WTC11 (cell line): ENCODE measurements around the gene EEFSEC. TPM values are rescaled to one million over a fixed set of nuclear protein-coding genes. Genes with fewer than 3 reads are reported as not detected.

ENCODE experiments used
- ATAC-seq: fragments of 200-7000 bp; cut with Tn5 transposase; 2 replicates; pipeline ENCODE4 v1.10.0; 2021; ENCODE audit warnings: mild to moderate bottlenecking, moderate library complexity
- CTCF ChIA-PET: fragments of 300-600 bp; sonication (Branson Sonifier 250); formaldehyde crosslinking; loops from one replicate; lab custom pipeline; 2021; ENCODE audit warnings: antibody characterized with exemption; lab: Charles Lee
- POLR2A ChIA-PET: fragments of 350-600 bp; sonication (Branson Sonifier 250); formaldehyde crosslinking; loops from one replicate; lab custom pipeline; 2021; ENCODE audit warnings: antibody characterized with exemption; lab: Charles Lee
- DNase-seq: peaks from one replicate; pipeline ENCODE4 v3.0.0; 2021; ENCODE audit warnings: low spot score
- H3K27ac Mint-ChIP-seq: 2 replicates; pipeline ENCODE4 v1.8.0; 2021; ENCODE audit warnings: mixed read lengths
- H3K27me3 Mint-ChIP-seq: 2 replicates; pipeline ENCODE4 v1.8.0; 2021; ENCODE audit warnings: low read depth, mild to moderate bottlenecking, moderate library complexity, mixed read lengths
- H3K36me3 Mint-ChIP-seq: 2 replicates; pipeline ENCODE4 v1.8.0; 2021; ENCODE audit warnings: mixed read lengths
- H3K4me1 Mint-ChIP-seq: 2 replicates; pipeline ENCODE4 v1.8.0; 2022; ENCODE audit warnings: mixed read lengths
- H3K4me3 Mint-ChIP-seq: 2 replicates; pipeline ENCODE4 v1.8.0; 2021; ENCODE audit warnings: mild to moderate bottlenecking, moderate library complexity, mixed read lengths
- H3K9me3 Mint-ChIP-seq: 2 replicates; pipeline ENCODE4 v1.8.0; 2021; ENCODE audit warnings: mixed read lengths
- ATF1 ChIP-seq: sonication (generic); formaldehyde crosslinking; IDR thresholded peaks from 2 replicates; pipeline ENCODE4 v1.8.1; 2023; ENCODE audit warnings: mild to moderate bottlenecking, moderate library complexity, missing genetic modification reagents
- CBFB ChIP-seq: sonication (generic); formaldehyde crosslinking; IDR thresholded peaks from 2 replicates; pipeline ENCODE4 v1.8.1; 2022; ENCODE audit warnings: mild to moderate bottlenecking, low read depth, missing genetic modification reagents
- CREM ChIP-seq: sonication (generic); formaldehyde crosslinking; IDR thresholded peaks from 2 replicates; pipeline ENCODE4 v1.8.1; 2022; ENCODE audit warnings: mild to moderate bottlenecking, missing genetic modification reagents, moderate library complexity
- E2F5 ChIP-seq: sonication (generic); formaldehyde crosslinking; IDR thresholded peaks from 2 replicates; pipeline ENCODE4 v1.8.1; 2022; ENCODE audit warnings: mild to moderate bottlenecking, moderate library complexity, missing genetic modification reagents
- ESRRA ChIP-seq: sonication (generic); formaldehyde crosslinking; IDR thresholded peaks from 2 replicates; pipeline ENCODE4 v1.8.1; 2022; ENCODE audit warnings: mild to moderate bottlenecking, missing genetic modification reagents, borderline replicate concordance
- FOXP1 ChIP-seq: sonication (generic); formaldehyde crosslinking; IDR thresholded peaks from 2 replicates; pipeline ENCODE4 v1.8.0; 2022; ENCODE audit warnings: missing genetic modification reagents, mild to moderate bottlenecking, moderate library complexity, borderline replicate concordance
- FOXP4 ChIP-seq: sonication (generic); formaldehyde crosslinking; IDR thresholded peaks from 2 replicates; pipeline ENCODE4 v1.8.0; 2022; ENCODE audit warnings: mild to moderate bottlenecking, missing genetic modification reagents
- GTF2I ChIP-seq: fragments of 250-450 bp; sonication (Bioruptor Pico); conservative IDR thresholded peaks from 2 replicates; pipeline ENCODE4 v1.4.0; 2021; ENCODE audit warnings: mild to moderate bottlenecking
- HMGA2 ChIP-seq: fragments of 250-450 bp; sonication (Bioruptor Pico); IDR thresholded peaks from 2 replicates; pipeline ENCODE4 v1.4.0; 2021; ENCODE audit warnings: mild to moderate bottlenecking, moderate library complexity
- HMGXB4 ChIP-seq: sonication (generic); formaldehyde crosslinking; IDR thresholded peaks from 2 replicates; pipeline ENCODE4 v1.8.1; 2023; ENCODE audit warnings: mild to moderate bottlenecking, moderate library complexity, missing genetic modification reagents
- KAT7 ChIP-seq: sonication (generic); formaldehyde crosslinking; IDR thresholded peaks from 2 replicates; pipeline ENCODE4 v1.8.1; 2023; ENCODE audit warnings: missing genetic modification reagents, mild to moderate bottlenecking, borderline replicate concordance
- MAX ChIP-seq: sonication (generic); formaldehyde crosslinking; IDR thresholded peaks from 2 replicates; pipeline ENCODE4 v1.8.0; 2022; ENCODE audit warnings: mild to moderate bottlenecking, missing genetic modification reagents
- NR1H2 ChIP-seq: sonication (generic); formaldehyde crosslinking; IDR thresholded peaks from 2 replicates; pipeline ENCODE4 v1.9.0; 2021; ENCODE audit warnings: mild to moderate bottlenecking, moderate library complexity, missing genetic modification reagents
- PRDM15 ChIP-seq: sonication (generic); formaldehyde crosslinking; IDR thresholded peaks from 2 replicates; pipeline ENCODE4 v1.8.0; 2022; ENCODE audit warnings: missing genetic modification reagents
- RORB ChIP-seq: fragments of 250-450 bp; sonication (Bioruptor Pico); IDR thresholded peaks from 2 replicates; pipeline ENCODE4 v1.9.0; 2021; ENCODE audit warnings: mild to moderate bottlenecking
- USF1 ChIP-seq: sonication (generic); formaldehyde crosslinking; IDR thresholded peaks from 2 replicates; pipeline ENCODE4 v1.8.0; 2022; ENCODE audit warnings: mild to moderate bottlenecking, missing genetic modification reagents
- ZNF219 ChIP-seq: sonication (generic); formaldehyde crosslinking; IDR thresholded peaks from 2 replicates; pipeline ENCODE4 v1.8.0; 2023; ENCODE audit warnings: missing genetic modification reagents, mild to moderate bottlenecking, borderline replicate concordance
- ZNF423 ChIP-seq: fragments of 250-450 bp; sonication (Bioruptor Pico); IDR thresholded peaks from 2 replicates; pipeline ENCODE4 v2.1.2; 2022; ENCODE audit warnings: mild to moderate bottlenecking, moderate library complexity
- ZNF671 ChIP-seq: fragments of 250-450 bp; sonication (Bioruptor Pico); IDR thresholded peaks from 2 replicates; pipeline ENCODE4 v1.8.0; 2021; ENCODE audit warnings: mild to moderate bottlenecking
- total RNA-seq: library from RNA; stranded (reverse); gene quantifications from 3 replicates; pipeline ENCODE4 v1.2.3, GENCODE V29; 2021

The EEFSEC gene
- total RNA-seq, 1 experiment from 2014 or later = 13.7 TPM

- Mint-ChIP-seq H3K4me1 (peaks cover 17% of the 10 kb centered on the region), H3K4me3 (no peak overlapping the region), H3K27me3 (peaks cover 46% of the 10 kb centered on the region), H3K36me3 (no peaks in the 10 kb centered on the region), H3K27ac (no peak overlapping the region), H3K9me3 (no peaks in the 10 kb centered on the region)
- DNase-seq = no peak
- no peak for ATAC-seq
- POLR2A ChIA-PET = no interaction called here
- TF ChIP-seq NR1H2 (CRISPR knock-in tag) = no peak
- TF ChIP-seq FOXP1 (CRISPR knock-in tag) = 0 out of 2 replicates have a peak, but pooled peaks have one; percentile 16
- no peak for TF ChIP-seq CBFB (CRISPR knock-in tag)
- no peak for TF ChIP-seq PRDM15
- TF ChIP-seq USF1 (CRISPR knock-in tag) = no peak
- CTCF ChIA-PET = interaction anchor here (0.5 to 5.6 kb wide), 20 partner anchors 13 to 419 kb away, joined by 3 to 54 read pairs (median 5); no protein-coding TSS in a partner anchor
These were observed 272.0 kb downstream of the EEFSEC start for GRCh38 chr3:128425142-128425845.

GRCh38 chr3:128425846-128426127 lies 272.5 kb downstream of the EEFSEC start:
- Mint-ChIP-seq H3K9me3 (no peaks in the 10 kb centered on the region), H3K27ac (no peak overlapping the region), H3K27me3 (peaks cover 51% of the 10 kb centered on the region)

GRCh38 chr3:128426128-128426921 lies 273.0 kb downstream of the EEFSEC start:
- ChIA-PET POLR2A (no interaction called here), CTCF (interaction anchor here (0.5 to 5.6 kb wide), 21 partner anchors 12 to 420 kb away, joined by 3 to 54 read pairs (median 5); no protein-coding TSS in a partner anchor)
- H3K27me3 Mint-ChIP-seq = peaks cover 57% of the 10 kb centered on the region
- peaks cover 22% of the 10 kb centered on the region for H3K4me1 Mint-ChIP-seq
- no peak overlapping the region for H3K27ac Mint-ChIP-seq
- DNase-seq (peak; percentile 77), ATAC-seq (peak; percentile 81)
- H3K9me3 Mint-ChIP-seq = no peaks in the 10 kb centered on the region
- H3K36me3 Mint-ChIP-seq = no peaks in the 10 kb centered on the region
- no peak overlapping the region for H3K4me3 Mint-ChIP-seq
- peak; percentile 3; the same call in 1 of the 2 replicates for TF ChIP-seq ZNF423 (CRISPR knock-in tag)
- peak; percentile 53; the same call in 1 of the 2 replicates for TF ChIP-seq HMGXB4 (CRISPR knock-in tag)
- no peak for TF ChIP-seq ATF1 (CRISPR knock-in tag)
- no peak for TF ChIP-seq ZNF671 (CRISPR knock-in tag)
- peak; percentile 70; the same call in 1 of the 2 replicates for TF ChIP-seq CREM (CRISPR knock-in tag)
- 0 out of 2 replicates have a peak, but pooled peaks have one; percentile 5 for TF ChIP-seq KAT7 (CRISPR knock-in tag)
- TF ChIP-seq GTF2I (CRISPR knock-in tag) = 0 out of 2 replicates have a peak, but pooled peaks have one; percentile 44
- TF ChIP-seq FOXP4 = 0 out of 2 replicates have a peak, but pooled peaks have one; percentile 18
- TF ChIP-seq E2F5 (CRISPR knock-in tag) = 0 out of 2 replicates have a peak, but pooled peaks have one; percentile 29
- TF ChIP-seq ZNF219 = no peak
- no peak for TF ChIP-seq RORB (CRISPR knock-in tag)
- peak; percentile 16; the same call in 1 of the 2 replicates for TF ChIP-seq MAX (CRISPR knock-in tag)

More at GRCh38 chr3:128425846-128426127, 272.5 kb downstream of the EEFSEC start:
- H3K4me1 Mint-ChIP-seq = peaks cover 21% of the 10 kb centered on the region
- ATAC-seq (no peak), DNase-seq (no peak)
- ChIA-PET POLR2A (no interaction called here), CTCF (interaction anchor here (0.5 to 5.6 kb wide), 19 partner anchors 13 to 420 kb away, joined by 3 to 54 read pairs (median 5); no protein-coding TSS in a partner anchor)
- H3K36me3 Mint-ChIP-seq = no peaks in the 10 kb centered on the region
- H3K4me3 Mint-ChIP-seq = no peak overlapping the region
- TF ChIP-seq ESRRA (CRISPR knock-in tag) (0 out of 2 replicates have a peak, but pooled peaks have one; percentile 7), HMGA2 (CRISPR knock-in tag) (no peak)
